Measurements from ENCODE around the gene INO80.
A peak's percentile ranks its signal among the peaks of the same experiment; 100 is the strongest.

INO80 gene

DNA sequence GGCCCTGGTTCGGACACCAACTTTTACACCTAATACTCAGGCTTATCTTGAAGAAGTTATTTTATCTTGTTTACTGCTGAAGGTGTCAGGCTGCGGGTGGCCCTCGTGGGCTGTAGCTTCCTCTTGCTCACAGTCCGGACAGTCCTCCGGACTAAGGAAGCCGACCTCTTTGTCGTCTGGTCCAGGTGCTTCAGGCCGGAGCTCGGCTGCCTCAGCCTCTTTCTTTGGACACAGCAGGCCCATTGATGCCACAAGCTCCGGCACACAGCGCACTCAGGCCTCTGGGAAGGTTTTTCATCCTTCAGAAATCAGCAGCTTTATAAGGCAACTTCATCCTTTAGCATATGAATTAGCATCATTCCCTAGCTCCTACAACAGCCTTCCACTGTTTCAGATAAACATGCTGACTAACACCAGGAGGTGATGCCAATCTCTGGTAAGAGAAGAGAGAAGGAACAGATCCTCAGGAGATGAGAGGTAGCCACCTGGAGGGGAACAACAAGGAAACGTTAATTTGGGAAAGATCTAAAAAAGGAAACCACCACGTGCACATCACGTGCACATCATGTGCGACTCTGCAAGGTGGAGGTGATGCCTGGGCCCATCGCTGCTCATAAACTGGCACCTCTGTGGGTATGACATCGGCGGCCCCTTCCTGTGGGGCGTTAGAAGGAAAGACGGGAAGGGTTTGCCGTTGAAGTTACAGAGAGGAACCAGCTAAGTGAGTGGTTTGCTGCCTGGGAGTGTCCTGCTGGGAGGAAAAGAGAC lies 167.2 kb downstream of the INO80 start:
- no peak for DNase-seq

DNA sequence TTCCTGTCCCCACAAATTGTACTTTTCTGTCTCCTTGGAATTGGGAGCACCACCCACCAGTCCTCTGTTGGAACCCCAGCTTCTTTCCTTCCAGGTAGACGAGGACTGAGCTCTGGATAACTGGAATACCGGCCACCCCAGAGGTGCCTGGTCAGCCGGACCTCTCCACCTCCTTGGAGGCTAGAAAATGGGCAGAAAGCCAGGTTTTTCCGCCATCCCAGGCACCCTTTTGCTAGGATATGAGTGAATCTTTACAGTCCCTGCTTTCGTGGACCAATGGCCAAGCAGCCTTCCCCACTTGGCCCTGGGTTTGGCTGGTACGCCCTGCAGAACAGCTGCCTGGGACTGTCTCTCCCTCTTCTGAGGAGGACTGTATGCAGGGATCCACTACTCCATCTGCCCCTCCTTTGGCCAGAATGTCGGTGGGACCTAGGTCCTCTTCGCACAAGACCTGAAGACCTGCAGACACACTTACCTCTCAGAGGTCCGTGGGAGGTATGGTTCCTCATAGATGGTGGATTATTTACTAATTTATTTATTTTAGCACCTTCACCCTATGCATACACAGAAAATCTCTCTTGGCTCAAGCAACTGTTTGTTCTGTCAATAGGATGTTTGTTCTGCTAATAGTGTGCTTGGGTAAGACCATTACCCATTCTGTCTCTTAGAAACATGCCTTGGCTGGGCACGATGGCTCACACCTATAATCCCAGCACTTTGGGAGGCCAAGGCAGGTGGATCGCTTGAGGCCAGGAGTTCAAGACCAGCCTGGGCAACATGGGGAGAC lies 171.4 kb downstream of the INO80 start:
- DNase-seq: no peak

DNA sequence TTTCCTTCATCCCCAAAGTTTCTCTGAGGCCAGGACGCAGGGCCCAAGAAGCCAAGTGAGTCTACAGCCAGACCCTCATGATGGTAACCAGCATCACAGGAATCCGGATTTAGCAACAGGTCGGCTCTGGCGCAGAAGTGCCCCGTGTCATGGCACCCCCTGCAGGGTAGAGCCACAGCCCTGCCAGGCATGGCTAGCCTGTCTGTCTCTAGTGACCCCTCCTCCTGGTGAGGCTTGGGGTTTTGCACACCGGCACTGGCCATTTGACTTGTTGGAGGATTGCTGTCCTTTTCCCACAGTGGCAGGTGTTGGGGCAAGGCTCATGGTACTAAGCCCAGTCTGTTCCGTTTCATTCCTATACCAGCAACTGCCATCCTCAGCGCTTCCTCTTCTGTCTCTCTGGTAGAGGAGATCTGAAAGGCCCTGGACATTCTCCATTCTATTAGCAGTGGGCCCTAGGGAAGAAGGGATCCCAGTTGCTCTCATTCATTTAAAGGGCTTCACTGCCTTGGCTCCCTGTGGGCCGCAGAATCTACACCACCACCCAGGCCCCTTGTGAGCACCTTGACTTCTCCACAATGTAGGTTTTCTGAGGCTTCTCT lies 172.2 kb downstream of the INO80 start:
- DNase-seq: no peak

DNA sequence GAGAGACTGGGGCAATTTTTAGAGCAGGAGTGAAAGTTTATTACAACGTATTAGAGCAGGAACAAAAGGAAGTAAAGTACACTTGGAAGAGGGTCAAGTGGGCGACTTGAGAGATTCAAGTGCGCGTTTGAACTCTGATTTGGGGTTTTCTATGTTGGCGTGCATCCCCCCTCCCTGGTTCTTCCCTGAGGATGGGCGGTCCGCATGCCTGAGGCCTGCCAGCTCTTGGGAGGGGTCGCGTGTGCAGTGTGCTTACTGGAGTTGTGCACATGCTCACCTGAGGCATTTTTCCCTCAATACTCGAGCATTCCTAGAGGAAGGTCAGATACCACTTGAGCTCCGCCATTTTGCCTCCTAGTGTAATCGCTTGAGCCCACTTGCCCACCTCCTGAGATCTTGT lies 173.2 kb downstream of the INO80 start:
- no peak for DNase-seq

DNA sequence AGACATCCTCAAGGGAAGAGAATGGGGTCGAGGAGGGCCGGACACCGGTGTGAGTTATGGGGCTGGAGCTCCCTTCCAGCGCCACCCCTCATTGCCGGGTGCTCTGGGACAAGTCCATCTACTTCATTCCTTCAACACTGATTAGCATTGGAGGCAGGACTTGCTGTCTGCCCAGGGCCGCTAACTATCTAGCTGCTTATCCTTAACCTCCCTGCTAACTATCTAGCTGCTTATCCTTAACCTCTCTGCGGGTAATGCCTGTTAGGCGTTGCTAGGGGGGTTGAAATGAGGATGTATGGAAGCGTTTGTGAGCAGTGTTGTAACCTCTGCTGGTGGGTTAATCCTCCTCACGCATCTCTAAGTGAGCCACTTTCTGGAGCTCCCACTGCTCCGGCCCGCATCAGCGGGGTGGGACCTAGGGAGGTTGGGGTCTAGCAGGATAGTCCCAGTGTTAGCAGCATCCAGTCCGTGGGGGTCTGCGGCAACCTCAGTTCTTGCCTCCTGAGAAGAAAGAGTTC lies 173.7 kb downstream of the INO80 start:
- DNase-seq: no peak

DNA sequence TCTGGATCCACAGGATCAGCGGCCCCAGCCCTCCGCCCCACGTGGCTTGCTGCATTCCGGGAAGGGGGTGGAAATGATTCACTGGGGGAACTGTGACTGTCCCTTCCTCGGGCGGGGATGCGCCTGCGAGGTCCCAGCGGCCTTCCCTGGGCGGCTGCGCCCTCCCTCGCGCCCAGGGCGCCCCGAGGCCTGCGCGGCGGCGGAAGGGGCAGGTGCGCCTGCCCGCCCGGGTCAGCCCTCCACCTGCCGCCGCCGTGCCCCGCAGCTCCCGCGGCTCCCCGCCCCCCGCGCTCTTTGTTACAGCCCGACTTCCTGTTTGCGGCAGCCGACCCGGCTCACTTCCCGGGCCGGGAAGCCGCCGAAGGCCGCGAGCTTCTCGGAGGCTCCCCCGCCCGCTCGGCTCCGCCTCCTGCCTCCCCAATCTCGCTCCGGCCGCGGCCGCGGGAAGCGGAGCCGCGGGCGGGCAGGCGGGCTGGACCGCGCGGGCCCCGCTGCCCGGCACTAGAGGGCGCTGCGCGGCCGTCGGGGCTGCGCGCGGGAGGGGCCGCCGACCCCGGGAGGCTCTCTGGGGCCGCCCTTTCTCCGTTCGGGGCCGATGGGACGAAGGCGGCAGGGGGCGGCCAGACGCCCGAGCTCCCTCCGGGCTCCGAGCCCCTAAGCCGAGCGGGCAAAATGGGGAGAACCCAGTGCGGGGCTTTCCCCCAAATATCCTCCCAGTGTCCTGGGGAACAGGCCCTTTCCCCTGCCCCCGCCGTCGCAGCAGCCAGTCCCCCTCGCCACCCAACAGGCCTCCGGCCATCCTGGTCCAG lies 174.3 kb downstream of the INO80 start:
- DNase-seq: peak in 9 of 14 donors; percentile 29 to 87 (median 66)

DNA sequence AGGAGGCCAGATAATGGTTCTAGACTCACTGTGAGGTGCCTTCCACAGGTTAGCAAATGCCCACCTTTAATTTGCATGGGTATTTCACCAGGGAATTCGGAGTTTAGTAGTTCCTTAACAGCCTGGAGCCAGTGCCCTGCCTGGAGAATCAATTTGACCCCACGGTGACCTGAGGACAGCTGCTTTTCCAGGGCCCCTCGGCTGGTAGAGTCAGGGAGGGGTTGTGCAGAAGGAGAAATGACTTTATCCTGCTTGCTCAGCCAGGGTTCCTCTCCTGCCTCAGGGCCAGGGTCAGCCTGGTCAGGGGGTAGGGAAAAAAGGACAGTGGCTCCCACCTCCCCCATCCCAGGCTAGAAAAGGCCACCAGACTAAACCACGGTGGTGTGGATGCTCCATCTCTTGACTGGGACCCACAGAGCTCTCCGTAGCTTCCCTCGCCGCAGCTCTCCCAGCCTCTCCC lies 175.0 kb downstream of the INO80 start:
- DNase-seq: no peak

DNA sequence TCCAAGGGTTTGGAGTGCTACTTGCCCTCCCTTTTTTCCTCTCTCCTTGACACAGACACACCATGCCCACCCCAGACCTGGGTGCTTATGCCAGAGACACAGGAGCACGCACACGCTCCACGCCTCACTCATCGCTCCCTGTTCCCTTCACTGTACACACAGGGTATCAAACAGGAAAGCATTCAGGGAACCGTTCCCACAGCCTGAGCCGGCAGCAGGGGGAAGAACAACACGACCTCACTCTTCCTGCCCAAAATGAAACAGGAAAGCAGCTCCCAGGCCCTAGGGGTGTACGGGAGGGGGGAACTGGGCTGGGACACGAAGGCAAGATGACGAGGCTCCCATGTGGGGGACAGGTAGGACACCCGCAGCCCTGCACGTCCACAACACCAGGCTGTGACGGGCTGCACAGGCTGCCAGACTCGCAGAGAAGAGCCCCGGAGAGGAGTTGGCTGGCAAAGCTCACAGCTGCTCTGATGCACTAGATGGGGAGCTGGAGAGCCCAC lies 175.7 kb downstream of the INO80 start:
- peak in 2 of 14 donors; percentile 11 to 18 for DNase-seq

DNA sequence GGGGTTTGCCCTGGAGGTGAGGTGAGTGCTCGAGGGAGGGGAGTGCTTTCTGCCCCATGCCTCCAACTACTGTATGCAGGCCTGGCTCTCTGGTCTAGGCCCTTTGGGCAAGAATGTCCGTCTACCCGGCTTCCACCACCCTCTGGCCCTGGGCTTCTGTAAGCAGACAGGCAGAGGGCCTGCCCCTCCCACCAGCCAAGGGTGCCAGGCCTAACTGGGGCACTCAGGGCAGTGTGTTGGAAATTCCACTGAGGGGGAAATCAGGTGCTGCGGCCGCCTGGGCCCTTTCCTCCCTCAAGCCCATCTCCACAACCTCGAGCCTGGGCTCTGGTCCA lies 177.6 kb downstream of the INO80 start:
- DNase-seq: no peak

DNA sequence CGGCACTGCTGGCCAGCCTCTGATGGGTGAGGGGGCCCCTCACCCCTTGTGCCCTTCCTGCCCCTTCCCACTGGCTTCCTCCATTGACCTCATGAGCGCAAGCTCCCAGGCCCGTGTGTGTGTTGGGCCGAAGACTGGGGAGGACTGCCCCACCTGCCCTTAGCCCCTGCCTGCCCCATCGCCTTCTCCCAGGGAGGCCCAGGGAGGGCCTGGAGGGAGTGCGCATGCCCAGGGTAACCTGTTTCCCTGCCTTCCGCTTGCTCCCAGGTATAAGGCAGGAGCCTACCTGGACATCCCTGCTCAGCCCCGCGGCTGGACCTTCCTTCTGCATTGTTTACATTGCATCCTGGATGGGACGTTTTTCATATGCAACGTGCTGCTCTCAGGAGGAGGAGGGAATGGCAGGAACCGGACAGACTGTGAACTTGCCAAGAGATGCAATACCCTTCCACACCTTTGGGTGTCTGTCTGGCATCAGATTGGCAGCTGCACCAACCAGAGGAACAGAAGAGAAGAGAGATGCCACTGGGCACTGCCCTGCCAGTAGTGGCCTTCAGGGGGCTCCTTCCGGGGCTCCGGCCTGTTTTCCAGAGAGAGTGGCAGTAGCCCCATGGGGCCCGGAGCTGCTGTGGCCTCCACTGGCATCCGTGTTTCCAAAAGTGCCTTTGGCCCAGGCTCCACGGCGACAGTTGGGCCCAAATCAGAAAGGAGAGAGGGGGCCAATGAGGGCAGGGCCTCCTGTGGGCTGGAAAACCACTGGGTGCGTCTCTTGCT lies 178.1 kb downstream of the INO80 start:
- DNase-seq: peak in 1 of 14 donors; percentile 27

DNA sequence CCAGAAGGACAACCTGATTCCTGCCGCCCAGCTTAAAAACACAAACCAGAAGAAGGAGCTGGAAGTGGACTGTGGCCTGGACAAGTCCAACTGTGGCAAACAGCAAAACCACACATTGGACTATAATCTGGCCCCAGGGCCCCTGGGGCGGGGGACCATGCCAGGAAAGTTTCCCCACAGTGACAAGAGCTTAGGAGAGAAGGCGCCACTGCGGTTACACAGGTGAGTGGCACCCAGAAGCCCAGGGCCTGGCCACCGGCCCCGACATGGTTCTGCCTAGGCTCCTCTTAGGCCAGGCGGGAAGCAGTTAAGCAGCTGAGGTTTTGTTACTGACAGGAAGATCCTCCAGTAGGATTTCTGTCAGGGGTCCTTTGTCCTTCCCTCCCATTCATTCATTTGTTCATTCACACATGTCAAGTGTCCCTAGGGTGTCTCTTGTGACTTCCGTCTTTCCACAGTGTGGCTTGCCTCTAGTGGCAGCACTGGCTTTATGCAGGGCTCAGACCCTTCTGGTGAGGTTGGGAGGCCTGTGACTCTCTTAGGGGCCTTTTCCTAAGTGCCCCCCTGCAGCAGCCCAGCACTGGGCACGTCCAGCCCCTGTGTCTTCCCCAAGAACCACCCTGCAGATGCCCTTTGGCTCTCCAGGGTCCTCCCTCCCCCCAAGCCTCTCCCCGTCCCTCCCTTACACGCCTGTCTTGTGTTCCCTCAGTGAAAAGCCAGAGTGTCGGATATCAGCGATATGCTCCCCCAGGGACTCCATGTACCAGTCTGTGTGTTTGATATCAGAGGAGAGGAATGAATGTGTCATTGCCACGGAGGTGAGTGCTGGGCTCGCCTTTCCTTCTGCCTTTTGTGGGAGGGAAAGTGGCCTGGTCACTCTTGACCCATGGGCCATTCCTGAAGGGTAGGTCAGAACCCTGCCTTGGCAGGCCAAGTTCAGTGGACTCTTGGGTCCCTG lies 179.1 kb downstream of the INO80 start:
- DNase-seq: no peak

DNA sequence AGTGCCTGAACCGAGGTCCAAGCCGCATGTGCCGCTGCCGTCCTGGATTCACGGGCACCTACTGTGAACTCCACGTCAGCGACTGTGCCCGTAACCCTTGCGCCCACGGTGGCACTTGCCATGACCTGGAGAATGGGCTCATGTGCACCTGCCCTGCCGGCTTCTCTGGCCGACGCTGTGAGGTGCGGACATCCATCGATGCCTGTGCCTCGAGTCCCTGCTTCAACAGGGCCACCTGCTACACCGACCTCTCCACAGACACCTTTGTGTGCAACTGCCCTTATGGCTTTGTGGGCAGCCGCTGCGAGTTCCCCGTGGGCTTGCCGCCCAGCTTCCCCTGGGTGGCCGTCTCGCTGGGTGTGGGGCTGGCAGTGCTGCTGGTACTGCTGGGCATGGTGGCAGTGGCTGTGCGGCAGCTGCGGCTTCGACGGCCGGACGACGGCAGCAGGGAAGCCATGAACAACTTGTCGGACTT lies 179.8 kb downstream of the INO80 start:
- DNase-seq: no peak

DNA sequence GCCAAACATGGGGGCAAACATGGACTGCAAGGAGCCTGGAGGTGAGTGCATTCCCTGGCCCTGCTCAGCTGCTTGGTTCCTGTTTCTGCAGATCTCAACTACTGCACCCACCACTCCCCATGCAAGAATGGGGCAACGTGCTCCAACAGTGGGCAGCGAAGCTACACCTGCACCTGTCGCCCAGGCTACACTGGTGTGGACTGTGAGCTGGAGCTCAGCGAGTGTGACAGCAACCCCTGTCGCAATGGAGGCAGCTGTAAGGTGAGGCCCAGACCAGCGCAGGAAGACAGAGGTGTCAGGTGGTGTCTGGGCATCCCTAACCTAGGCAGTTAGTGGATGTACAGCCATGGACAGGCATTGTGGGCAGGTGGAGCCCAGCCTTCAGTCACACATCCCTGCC lies 181.6 kb downstream of the INO80 start:
- DNase-seq: no peak

DNA sequence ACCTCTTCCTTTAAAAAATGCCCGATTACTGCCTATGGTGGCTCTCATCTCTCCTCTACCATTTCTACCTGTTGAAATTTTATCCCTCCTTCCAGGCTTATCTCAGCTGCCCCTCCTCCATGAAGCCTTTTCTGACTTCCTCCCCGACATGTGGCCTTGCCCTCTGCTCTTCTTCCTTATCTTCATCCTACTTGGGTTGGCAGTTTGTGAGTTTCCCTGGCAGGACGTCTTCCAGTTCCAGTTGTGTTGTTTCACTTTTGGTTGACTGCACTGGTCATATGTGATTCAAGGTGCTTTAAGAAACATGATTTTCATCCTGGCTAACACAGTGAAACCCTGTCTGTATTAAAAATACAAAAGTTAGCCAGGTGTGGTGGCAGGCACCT lies 182.6 kb downstream of the INO80 start:
- no peak for DNase-seq

DNA sequence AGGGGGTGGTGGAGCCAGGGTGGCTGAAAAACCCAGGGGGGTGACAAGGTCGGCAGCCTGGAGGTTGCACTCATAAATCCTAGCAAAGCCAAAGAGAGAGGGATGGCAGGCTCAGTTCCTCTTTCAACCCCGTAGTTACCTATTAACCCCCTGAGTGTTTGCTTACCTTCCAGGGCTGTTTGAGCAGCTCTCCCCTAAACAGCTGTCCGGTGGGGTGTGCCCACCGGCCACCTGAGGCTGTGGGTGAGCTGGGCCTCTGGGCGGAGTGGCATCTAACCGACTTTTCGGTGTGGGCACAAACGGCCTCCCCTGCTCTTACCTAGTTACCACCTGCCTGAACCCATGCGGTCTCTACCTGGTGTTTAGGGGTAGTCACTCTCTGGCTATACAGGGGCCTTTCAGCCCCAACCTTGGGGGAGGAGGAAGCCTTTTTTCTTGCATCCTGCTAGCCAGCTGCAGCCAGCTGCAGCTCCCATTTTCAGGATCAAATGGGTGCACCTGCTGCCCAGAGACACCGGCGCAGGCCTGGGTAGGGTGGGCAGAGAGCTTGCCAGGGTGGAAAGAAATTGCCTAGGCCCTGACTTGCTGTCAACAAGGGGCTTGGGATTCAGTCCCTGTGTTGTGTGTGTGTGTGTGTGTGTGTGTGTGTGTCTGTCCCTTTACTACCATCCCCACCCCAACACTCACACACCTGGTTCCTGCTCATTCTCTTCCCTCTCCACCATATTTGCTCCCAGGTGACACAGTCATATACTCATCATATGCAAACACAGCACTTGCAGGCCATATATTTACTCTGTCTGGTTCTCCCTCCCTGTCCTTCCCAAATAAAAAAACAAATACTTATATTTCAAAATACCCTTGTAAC lies 183.2 kb downstream of the INO80 start:
- DNase-seq: no peak

DNA sequence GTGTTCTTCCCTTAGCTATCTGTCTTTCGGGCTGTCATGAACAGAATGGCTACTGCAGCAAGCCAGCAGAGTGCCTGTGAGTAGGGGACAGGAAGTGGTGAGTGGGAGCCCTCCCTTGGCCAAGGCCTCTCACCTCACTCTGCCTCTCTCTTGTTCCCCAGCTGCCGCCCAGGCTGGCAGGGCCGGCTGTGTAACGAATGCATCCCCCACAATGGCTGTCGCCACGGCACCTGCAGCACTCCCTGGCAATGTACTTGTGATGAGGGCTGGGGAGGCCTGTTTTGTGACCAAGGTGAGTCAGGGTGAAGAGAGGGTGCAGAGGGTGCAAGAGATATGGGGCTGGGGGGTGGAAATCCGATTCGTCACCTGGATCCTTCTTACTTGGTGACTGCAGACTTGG lies 183.9 kb downstream of the INO80 start:
- DNase-seq: peak in 1 of 14 donors; percentile 32

DNA sequence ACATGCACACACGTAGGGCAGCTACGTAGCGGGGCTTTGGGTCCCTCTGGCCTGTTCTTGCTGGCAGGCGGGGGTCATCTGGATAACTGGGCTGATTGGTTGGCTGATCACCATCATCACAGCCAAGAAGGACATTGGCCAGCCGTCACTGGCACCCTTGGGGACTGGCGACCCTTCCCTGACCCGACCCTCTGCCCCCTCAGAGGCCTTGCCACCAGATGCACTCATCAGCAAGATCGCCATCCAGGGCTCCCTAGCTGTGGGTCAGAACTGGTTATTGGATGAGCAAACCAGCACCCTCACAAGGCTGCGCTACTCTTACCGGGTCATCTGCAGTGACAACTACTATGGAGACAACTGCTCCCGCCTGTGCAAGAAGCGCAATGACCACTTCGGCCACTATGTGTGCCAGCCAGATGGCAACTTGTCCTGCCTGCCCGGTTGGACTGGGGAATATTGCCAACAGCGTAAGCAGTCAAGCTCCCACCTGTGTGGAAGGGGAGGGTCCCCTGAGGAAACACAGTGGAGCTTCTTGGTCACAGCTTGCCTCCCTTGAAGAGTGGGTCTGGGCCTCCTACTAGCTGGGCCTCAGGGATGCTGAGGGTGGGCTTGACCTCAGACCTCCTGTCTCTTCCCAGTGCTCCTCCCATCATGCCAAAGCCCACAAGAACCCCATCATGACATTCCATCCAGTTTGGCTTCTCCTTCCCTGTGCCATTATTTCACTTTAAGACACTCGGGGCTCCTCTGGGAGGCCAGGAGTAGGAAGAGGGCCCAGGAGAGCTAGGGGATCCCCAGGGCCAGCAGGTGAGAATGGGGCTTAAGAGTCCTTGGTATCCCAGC lies 184.6 kb downstream of the INO80 start:
- DNase-seq: peak in 1 of 14 donors; percentile 50

All from C1 segment of cervical spinal cord (tissue), 14 donors.